ENCODE results near the gene CCDC12.

CCDC12 gene

DNA sequence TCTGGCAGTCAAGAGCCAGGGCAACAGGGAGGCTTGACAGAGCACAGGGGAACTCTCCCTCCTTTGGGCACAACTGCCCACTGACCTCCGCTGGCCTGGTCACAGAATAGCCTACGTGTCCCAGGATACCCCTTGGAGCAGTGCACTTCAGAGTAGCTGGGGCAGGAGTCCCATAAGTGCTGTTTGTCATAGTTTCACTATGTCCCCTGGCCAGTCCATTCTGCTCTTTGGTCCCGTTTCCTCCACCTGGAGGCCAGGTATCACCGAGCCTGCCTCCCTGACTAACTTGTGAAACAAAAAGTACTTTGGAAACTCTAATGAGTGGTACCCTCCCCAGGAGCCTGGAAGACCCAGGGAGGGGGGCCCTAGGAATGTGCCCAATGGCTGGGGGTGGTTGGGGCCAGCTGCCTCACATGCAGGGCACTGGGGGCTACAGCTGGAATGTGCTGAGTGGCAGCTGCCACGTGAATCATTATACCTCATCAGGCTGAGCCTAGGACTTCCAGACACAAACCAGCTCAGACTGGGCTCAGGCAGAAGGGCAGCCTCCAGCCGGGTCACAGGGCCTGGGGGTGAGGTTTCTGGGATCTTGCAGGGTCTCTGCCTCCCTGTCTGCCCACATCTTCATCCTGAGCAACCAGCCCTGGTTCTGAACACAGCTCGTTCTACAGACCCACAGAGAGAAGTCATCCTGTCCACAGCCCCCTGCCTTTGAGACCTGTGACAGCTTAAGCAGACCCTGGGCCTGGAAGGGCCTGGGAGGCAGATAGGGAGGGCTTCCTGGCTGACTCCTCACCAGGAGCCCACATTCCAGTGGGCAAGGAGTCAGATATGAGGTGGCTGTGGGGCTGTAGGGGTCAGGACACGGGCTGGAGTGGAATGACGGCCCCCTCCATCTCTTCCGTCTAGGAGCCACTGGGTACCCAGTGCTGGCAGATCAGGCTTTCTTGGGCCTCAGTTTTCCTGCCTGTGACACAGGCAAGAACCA, 99.9 kb downstream of the CCDC12 start:
- DNase-seq (ENCODE audit: low read depth in 2 of 2): no peak

- no peak for DNase-seq (ENCODE audit: low read depth in 2 of 2)
Measured at GRCh38 chr3:46875560-46875959, 101.0 kb downstream of the CCDC12 start.

- no peak for DNase-seq (ENCODE audit: low read depth in 2 of 2)
Measured at GRCh38 chr3:46874430-46874829, 102.1 kb downstream of the CCDC12 start.

- no peak for DNase-seq (ENCODE audit: low read depth in 2 of 2)
Measured at GRCh38 chr3:46873521-46873920, 103.0 kb downstream of the CCDC12 start.
